Measurements from ENCODE around the gene JAKMIP2.
A peak's percentile ranks its signal among the peaks of the same experiment; 100 is the strongest.
"Not testable (repeated sequence)": the region's sequence is repeated elsewhere in the genome, so short reads cannot be mapped to it uniquely, and the experiment has no call there.

The JAKMIP2 gene

GRCh38 chr5:147782110-147783028 is at the start of gene JAKMIP2:
JAKMIP2 (minus strand) TSS chr5:147782728; CDS start chr5:147671806, 110,922 bp downstream.
- peak; percentile 85 to 91 for ATAC-seq

GRCh38 chr5:147831465-147831864 is 48.9 kb upstream of the JAKMIP2 start, which contains the start of gene SPINK1:
SPINK1 (minus strand) TSS chr5:147831671; CDS start chr5:147831577, 94 bp downstream.
- ATAC-seq, result no peak

DNA sequence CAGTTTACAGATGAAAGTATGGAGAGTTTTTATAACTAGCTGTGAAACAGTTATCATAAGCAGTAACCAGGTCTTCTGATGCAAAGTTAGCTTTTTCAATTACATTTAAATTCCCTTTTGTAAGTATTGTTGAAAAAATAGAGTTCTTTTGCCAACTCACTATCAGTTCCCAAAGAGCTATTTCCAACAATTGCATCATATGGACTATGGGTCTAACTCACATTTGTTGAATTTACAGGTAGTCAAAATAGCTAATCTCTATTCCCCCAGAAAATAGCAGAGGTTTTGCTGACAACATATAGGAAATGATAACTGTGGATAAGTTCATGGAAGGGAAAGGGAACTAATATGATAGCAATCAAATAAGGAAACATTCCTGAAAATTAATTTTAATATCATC is 47.5 kb upstream of the JAKMIP2 start:
- no peak for ATAC-seq

DNA sequence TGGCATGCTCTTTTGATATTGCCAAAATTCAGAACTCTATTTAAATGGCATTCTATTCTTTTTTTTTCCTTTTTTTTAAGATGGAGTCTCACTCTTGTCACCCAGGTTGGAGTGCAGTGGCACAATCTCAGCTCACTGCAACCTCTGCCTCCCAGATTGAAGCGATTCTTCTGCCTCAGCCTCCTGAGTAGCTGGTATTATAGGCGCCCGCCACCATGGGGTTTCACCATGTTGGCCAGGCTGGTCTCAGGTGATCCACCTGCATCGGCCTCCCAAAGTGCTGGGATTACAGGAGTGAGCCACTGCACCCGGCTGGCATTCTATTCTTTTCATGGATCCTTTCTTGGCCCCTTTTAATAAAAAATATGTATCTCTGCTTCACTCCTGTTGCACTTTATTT is 44.5 kb upstream of the JAKMIP2 start:
- ATAC-seq, result not testable (repeated sequence)

- ATAC-seq, result no peak
Observed at GRCh38 chr5:147826361-147826760, 43.8 kb upstream of the JAKMIP2 start.

GRCh38 chr5:147822686-147823491 is 40.4 kb upstream of the JAKMIP2 start:
- ATAC-seq, result peak; percentile 38 to 69

GRCh38 chr5:147822222-147822621 is 39.7 kb upstream of the JAKMIP2 start:
- not testable (repeated sequence) for ATAC-seq

GRCh38 chr5:147821766-147822165 is 39.2 kb upstream of the JAKMIP2 start:
- ATAC-seq, result no peak

DNA sequence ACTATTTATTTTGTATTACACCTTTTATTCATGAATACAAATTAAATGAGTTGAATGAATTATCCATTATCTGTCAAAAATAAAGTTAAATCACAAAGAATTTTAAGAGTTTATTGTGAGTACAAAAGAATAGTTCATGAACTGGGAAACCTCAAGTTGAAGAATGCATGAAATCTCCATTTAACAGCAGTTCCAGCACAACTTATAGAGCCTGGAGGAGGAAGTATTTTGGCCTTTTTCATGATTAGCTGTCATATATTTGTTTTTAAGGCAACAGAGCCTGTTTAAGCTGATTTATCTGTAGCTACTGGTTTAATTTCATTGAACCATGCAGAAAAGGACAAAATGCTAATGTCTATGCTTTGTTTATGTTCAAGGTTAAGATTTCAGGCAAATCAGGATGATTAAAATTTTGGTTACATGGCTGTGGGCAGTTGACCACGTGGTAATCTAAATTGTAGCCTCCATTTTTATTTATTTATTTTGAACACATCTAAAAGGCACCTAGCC is 36.8 kb upstream of the JAKMIP2 start:
- ATAC-seq, result no peak

GRCh38 chr5:147818290-147818689 is 35.8 kb upstream of the JAKMIP2 start:
- no peak for ATAC-seq

DNA sequence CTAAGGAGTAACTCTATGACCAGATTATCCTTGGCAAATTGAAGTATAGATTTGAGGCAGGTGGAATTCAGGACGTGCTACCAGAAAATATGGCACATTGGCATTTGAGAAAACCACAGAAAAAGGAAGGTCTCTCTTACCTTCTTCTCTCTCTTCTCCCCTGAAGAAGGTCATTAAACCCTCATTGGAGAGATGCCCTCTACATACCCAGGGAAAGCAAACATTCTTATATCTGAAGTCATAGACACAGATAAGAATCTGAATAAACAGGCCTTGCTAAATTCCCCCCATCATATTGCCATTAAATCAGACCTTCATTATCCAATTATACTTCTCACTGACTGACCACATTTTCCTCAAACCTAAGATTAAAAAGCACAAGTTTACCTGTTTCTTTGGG is 31.2 kb upstream of the JAKMIP2 start:
- ATAC-seq, result no peak

DNA sequence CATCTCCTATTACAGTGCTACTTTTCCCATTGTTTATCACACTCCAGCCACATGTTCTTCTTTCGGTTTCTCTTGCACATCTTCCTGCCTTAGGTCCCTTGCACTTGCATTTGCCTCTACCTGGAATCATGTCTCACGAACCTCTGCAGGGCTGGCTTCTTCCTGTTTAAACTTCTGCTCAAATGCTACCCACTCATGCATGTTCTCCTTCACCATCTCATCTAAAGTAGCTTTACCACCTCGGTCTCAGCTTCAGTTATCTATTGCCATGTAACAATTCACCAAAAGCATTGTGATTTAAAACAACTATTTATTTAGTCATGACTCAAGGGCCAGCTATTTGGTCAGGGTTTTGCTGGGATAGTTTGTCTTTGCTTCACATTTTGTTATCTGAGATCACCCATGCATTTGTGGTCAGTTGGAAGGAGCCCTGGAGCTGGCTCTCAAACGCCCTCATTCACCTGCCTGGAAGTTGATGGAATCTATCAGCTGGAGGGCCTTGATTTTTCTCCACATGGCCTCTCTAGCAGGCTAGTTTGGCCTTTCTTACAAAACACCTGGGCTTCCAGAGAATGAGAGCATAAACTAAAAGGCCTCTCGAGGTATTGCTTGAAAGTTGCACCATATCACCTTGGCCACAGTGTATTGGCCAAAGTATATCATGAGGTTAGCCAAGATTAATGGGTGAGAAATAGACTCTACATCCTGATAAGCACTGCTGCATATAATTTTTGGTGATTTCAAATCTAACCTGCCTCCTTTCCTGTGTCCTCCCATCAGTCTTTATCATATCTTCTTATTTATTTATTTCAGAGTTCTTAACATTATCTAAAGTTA is 27.5 kb upstream of the JAKMIP2 start:
- ATAC-seq, result no peak

GRCh38 chr5:147805030-147805454 is 22.5 kb upstream of the JAKMIP2 start:
- ATAC-seq, result peak; percentile 25 to 56

- ATAC-seq, result no peak
Observed at GRCh38 chr5:147804334-147804733, 21.8 kb upstream of the JAKMIP2 start.

DNA sequence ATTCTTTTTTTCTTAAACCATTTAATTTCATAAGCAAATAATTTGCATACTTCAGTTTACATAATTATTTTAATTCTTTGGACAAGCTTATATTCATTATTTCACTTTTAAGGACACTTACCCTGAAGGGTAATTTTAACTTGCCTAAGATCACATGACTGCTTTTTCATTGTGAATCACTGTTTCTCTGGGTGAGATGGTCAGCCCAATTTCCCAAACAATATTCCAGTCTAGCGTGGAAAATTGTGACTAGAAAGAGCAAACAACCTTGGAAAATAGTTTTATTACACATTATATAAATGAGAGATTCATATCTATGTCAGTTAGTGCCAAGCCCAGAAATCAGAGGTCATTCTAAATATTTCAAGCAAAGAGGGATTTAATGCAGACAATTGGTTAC is 21.4 kb upstream of the JAKMIP2 start:
- no peak for ATAC-seq

DNA sequence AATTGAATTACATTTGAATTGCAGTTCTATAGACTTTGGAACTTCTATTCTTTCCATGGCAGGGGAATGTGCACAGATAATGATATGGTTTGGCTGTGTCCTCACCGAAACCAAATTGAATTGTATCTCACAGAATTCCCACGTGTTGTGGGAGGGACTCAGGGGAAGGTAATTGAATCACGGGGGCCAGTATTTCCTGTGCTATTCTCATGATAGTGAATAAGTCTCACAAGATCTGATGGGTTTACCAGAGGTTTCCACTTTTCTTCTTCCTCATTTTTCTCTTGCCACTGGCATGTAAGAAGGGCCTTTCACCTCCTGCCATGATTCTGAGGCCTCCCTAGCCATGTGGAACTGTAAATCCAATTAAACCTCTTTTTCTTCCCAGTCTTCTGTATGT is 20.6 kb upstream of the JAKMIP2 start:
- not testable (repeated sequence) for ATAC-seq

GRCh38 chr5:147801461-147801860 is 18.9 kb upstream of the JAKMIP2 start:
- no peak for ATAC-seq

DNA sequence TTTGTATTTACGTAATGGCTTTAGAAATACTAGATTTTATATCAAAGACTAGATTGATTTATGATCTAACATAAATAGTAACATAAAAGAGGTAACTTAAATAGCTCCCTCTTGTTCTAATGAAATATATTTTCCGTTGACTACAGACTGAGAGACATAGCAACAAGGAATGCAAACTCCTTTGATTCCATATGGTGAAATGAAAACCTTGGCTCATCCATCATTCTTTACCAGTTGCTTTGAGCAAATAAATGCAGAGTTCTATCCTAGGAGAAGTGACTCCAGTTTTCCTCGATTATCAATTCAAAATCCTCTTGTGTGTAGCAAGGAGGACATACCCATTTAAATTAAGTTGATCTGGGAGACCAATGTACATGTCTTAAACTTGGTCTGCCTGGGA is 18.0 kb upstream of the JAKMIP2 start:
- no peak for ATAC-seq

DNA sequence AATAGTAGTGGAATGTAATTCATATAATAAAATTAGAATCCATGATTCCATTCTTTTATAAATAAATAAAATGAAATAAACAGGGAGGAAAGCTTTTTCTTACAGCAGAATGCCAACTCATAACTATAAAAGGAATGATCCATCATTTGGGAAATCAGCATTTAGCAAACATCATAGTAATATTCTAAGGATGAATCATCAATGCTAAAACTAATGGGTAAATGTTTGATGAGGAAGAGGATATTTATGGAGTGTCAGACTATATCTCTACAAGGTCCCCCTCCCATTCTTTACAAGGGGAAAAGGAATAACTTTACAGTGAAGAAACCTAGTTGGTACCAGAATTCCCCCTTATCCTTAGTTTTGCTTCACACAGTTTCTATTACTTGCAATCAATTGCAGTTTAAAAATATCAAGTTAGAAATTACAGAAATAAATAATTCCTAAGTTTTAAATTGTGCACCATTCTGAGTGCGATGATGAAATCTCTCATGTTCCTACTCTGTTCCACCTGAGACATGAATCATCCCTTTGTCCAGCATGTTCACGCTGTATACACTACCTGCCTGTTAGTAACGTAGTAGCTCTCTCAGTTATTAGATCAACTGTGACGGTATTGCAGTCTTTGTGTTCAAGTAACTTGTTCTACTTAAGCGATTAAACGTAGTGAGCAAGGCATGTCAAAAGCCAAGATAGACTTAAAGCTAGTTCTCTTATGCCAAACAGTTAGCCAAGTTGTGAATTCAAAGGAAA is 14.2 kb upstream of the JAKMIP2 start:
- no peak for ATAC-seq

DNA sequence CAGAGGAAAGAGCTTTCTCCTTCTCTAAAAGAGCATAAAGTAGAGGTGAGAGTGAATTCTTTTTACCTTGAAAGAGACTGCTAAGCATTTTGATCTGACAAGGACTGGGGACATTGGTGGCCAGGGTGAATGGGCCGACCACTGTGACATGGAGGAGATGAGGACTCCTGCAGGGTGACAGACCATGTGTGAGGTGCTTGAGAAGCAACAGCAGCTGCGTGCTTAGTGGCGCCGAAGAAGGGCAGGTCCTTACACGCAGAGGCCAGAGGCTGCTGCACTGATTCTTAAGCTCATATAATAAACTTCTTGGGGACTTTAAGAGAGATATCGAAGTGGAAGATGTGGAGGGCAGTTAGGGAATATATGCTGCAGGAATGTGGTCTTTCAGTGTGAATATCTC is 8.7 kb upstream of the JAKMIP2 start:
- ATAC-seq, result no peak

- ATAC-seq, result no peak
Observed at GRCh38 chr5:147789820-147790219, 7.3 kb upstream of the JAKMIP2 start.

GRCh38 chr5:147788023-147788422 is 5.5 kb upstream of the JAKMIP2 start:
- no peak for ATAC-seq

Data from activated CD4-positive, CD25-positive, alpha-beta regulatory T cell treated with anti-CD3 and anti-CD28 coated beads, Interleukin-2, amount 50 U/mL, for 24 hours (primary cell).